GM18508 (cell line): ENCODE results near the gene VAV3.

Experiments
- ATAC-seq: cut with Tn5 transposase; IDR thresholded peaks from one replicate; pipeline ENCODE4 v1.9.1; 2021; ENCODE audit warnings: moderate number of reproducible peaks; ENCODE audit not compliant: insufficient read depth, unreplicated experiment

Gene VAV3

GRCh38 chr1:107803579-107803978, 161.4 kb downstream of the VAV3 start:
- ATAC-seq = no peak

DNA sequence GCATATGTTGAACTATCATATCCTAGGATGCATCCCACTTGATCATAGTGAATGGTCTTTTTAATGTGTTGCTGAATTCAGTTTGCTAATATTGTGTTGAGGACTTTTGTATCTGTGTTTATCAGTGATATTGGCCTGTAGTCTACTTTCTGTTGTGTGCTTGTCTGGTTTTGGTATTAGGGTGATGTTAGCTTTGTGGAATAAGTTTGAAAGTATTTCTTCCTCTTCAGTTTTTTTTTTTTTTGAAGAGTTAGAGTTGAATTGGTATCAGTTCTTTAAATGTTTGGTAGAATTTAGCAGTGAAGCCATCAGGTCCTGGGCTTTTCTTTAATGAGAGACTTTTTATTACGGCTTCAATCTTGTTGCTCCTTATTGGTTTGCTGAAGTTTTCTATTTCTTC, 162.3 kb downstream of the VAV3 start:
- no peak for ATAC-seq

GRCh38 chr1:107795994-107796393, 169.0 kb downstream of the VAV3 start:
- ATAC-seq = no peak

- no peak for ATAC-seq
Measured at GRCh38 chr1:107795441-107795840, 169.5 kb downstream of the VAV3 start.

- no peak for ATAC-seq
Measured at GRCh38 chr1:107794571-107794970, 170.4 kb downstream of the VAV3 start.

DNA sequence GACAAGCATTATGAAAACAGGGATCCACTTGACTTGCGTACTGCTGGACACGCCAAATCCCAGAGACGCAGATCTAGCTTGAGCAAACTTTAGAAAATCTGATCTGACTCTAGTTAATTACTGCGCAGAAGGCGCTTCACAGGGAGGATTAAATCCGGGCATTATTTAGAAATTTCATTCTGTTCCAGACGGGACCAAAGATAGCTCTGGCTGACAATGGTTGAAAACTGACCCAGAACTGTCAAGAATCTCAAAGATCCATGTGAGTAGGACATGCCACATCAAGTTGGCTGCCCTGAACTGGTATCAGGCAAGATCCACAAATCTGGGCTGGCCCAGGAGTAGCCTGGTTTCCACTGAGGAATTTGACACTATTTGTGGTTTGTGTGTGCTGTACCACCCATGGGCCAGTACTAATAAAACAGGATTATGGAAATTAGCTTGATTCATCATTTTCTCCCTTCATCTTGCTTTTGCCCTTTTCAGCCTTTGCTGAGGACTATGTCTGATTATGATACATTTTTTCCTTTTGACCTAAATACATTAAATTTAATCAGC, 171.0 kb downstream of the VAV3 start:
- ATAC-seq = no peak

- ATAC-seq = no peak
Measured at GRCh38 chr1:107791348-107791747, 173.6 kb downstream of the VAV3 start.

GRCh38 chr1:107789817-107790524, 175.0 kb downstream of the VAV3 start:
- no peak for ATAC-seq

- no peak for ATAC-seq
Measured at GRCh38 chr1:107788206-107789202, 176.5 kb downstream of the VAV3 start.

DNA sequence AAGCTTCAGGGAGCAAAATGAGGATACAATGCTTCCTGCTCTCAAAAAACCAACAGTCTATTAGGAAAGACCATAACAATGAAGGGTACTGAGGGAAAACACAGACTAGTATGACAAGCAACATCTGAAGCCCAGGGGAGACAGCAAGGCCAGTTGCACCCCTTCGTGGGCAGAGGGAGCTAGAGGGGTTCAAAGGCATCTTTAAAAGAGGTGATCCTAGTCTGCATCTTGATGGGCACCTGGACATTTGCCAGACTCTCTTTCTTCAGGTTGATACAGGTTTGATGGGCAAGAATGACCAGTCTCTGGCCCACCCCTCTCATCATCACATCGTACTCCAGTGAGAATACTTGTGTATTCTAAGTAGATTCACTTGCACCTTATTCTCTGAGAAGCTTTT, 177.7 kb downstream of the VAV3 start:
- ATAC-seq = no peak

DNA sequence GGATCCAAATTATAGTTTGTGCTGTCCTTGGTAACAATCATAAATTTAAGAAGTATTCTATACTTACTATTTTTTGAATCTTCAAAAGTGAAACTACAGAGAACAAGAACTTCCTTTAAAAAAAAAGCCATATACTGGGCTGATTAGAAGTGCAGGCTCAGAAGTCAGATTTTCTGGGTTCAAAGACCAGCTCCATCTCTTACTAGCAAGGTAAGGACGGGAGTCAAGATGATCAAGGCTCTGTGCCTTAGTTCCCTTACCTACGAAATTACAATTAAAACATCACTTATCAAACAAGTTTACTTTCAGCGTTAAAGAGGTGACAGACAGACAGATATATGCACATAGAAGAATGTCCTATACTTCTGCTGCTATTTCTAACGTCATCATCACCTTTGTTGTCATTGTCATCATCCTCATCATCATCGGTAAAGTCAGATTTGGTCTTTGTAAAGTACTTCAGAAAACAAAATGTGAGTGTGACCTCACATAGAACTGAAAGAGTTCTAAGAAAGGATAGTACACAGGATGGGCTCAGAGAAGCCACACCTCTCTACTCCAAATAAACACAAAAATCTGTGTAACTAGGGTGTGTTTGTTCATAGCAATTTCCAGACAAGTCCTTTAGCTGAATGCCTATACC, 178.7 kb downstream of the VAV3 start:
- no peak for ATAC-seq

GRCh38 chr1:107785496-107786202, 179.3 kb downstream of the VAV3 start:
- no peak for ATAC-seq

DNA sequence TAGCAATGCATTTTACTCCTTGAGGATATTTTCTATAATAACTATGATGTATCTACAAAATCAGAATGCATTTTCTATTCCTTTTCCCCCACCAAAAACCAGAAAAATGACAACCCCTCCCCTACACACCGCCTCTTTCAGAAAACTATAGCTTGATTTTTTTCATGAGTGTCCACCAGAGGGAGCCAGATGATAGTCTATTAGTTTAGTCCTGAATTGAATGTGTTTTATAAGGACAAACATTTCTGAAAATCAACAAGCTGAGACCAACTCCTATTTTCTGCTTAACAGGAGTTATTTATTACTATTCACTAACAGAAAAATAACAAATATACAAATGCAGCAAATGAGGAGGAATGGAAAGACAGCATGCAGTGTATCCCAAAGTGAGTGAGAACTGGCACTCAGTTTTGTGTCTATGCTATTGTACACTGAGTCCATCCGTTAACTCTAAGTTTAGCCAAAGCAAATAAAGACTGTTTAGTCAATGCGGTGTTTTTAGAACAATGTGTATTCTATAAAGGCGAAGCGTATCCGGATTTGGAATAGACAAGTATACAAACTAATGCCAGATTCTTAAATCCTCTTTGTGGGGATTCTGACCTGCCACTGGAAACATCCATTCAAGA, 182.6 kb downstream of the VAV3 start:
- no peak for ATAC-seq

DNA sequence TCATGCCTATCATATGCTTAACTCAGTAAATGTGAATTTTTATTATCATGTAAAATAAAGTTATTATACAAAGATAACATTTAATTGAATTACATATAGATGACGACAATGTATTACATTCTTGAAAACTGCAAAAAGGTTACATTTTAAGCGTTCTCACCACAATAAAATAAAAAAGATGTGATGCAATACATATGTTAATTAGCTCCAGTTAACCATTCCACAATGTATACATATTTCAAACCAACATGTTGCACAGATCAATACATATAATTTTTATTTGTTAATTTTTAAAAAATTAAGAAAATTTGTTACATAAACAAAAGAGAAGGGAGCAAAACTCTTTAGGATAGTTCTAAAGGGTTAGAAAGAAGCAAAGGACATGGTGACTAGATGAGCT, 183.7 kb downstream of the VAV3 start:
- ATAC-seq = no peak

DNA sequence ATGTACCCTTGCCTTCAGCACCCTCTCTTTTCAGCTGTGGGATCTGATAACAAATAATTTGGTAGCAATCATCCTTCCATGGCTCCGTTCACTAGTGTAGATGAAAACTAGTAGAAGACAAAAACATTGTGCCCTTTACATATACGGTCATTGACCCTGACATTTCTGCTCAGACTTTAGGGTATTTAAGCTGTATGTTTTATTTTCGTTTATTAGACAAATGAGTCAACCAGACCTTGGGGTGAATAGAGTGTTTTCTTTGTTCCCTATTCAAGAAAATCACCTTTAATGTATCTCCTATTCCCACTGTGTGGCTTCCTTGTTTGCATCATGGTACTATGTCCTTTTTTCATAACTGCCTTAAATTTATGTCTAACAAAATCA, 187.3 kb downstream of the VAV3 start:
- ATAC-seq = peak; percentile 20

DNA sequence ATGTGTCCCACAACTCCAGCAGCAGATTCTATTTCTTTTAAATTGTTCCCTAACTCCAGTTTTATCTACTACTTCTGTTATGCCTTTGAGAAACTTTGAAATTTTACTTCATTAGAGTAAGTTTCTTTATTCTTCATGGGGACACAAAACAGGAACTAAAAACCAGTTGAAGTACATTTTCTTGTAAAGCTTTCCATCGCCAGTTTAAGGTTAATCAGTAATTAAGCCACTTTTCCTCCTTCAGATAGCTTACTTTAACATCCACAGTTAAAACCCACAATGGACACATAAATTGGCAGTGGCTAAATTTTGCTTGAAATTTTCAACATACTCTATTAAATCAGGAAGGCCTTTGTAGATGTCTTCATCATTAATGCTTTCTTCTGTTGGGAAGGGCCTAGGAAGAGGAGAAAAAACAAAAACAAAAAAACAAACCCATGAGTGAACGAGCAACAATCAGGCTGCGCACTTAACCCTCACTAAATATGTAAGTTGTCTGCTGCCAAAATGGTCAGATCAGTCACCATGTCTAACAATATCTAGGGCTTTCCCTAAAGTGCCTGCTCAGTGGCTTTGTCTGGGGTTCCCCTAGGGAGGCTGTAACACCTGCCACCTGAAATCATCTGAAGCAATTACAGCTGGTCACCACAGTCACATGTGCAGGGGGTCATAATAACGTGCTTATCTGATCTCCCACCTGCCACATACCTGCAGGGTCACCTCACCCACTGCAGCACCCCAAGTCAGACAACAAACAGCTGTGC, 187.9 kb downstream of the VAV3 start:
- peak; percentile 93 for ATAC-seq

- no peak for ATAC-seq
Measured at GRCh38 chr1:107771377-107771776, 193.6 kb downstream of the VAV3 start.

- ATAC-seq = no peak
Measured at GRCh38 chr1:107767156-107767582, 197.8 kb downstream of the VAV3 start.

- no peak for ATAC-seq
Measured at GRCh38 chr1:107766533-107766932, 198.4 kb downstream of the VAV3 start.
